MM.1S (cell line): Measurements from ENCODE around the gene ABCC8.

Source experiments
- DNase-seq: peaks from one replicate; pipeline ENCODE4 v3.0.0-alpha.2; 2015
- H2AFZ ChIP-seq: fragments of 300-600 bp; sonication (generic); 2 replicates; pipeline ENCODE4 v1.6.0; 2016; ENCODE audit warnings: antibody characterized with exemption, low read length
- H3F3A ChIP-seq: fragments of 300-600 bp; sonication (generic); 2 replicates; pipeline ENCODE4 v1.6.1; 2016; ENCODE audit warnings: mild to moderate bottlenecking, antibody characterized with exemption, low read length, moderate library complexity, mixed read lengths; ENCODE audit not compliant: insufficient read depth
- H3K27ac ChIP-seq: fragments of 300-600 bp; sonication (generic); 2 replicates; pipeline ENCODE4 v1.5.1; 2016; ENCODE audit warnings: mild to moderate bottlenecking, low read length
- H3K27me3 ChIP-seq: fragments of 300-600 bp; sonication (generic); replicated peaks from 2 replicates; pipeline ENCODE4 v1.6.0; 2016; ENCODE audit warnings: low read length; ENCODE audit not compliant: insufficient read depth
- H3K36me3 ChIP-seq: fragments of 300-600 bp; sonication (generic); replicated peaks from 2 replicates; pipeline ENCODE4 v1.6.1; 2016; ENCODE audit warnings: mild to moderate bottlenecking, low read length, mixed read lengths; ENCODE audit not compliant: insufficient read depth
- H3K4me1 ChIP-seq: fragments of 300-600 bp; sonication (generic); 2 replicates; pipeline ENCODE4 v1.6.1; 2016; ENCODE audit warnings: low read length, mixed read lengths
- H3K4me2 ChIP-seq: fragments of 300-600 bp; sonication (generic); 2 replicates; pipeline ENCODE4 v1.6.0; 2016; ENCODE audit warnings: low read depth, low read length
- H3K4me3 ChIP-seq: fragments of 300-600 bp; sonication (generic); 2 replicates; pipeline ENCODE4 v1.5.1; 2016; ENCODE audit warnings: low read length, mixed read lengths
- H3K79me2 ChIP-seq: fragments of 300-600 bp; sonication (generic); 2 replicates; pipeline ENCODE4 v1.6.1; 2016; ENCODE audit warnings: mixed run types, low read length, mixed read lengths
- H3K9ac ChIP-seq: fragments of 300-600 bp; sonication (generic); 2 replicates; pipeline ENCODE4 v1.6.1; 2016; ENCODE audit warnings: low read length, mixed read lengths
- H3K9me2 ChIP-seq: fragments of 300-600 bp; sonication (generic); replicated peaks from 2 replicates; pipeline ENCODE4 v1.6.1; 2016; ENCODE audit warnings: mild to moderate bottlenecking, low read length, mixed read lengths; ENCODE audit not compliant: insufficient read depth
- H3K9me3 ChIP-seq: fragments of 300-600 bp; sonication (generic); replicated peaks from 2 replicates; pipeline ENCODE4 v1.6.1; 2016; ENCODE audit warnings: mild to moderate bottlenecking, low read length, mixed read lengths; ENCODE audit not compliant: insufficient read depth
- H4K20me1 ChIP-seq: fragments of 300-600 bp; sonication (generic); 2 replicates; pipeline ENCODE4 v1.6.1; 2016; ENCODE audit warnings: mild to moderate bottlenecking, low read length, moderate library complexity, mixed read lengths; ENCODE audit not compliant: insufficient read depth
- EZH2 ChIP-seq: fragments of 300-600 bp; sonication (generic); optimal IDR thresholded peaks from 2 replicates; pipeline ENCODE3; 2017; ENCODE audit warnings: low read depth, mild to moderate bottlenecking, antibody characterized with exemption, low read length, mixed read lengths
- EZH2phosphoT487 ChIP-seq: fragments of 300-600 bp; sonication (generic); IDR thresholded peaks from 2 replicates; pipeline ENCODE4 v1.6.1; 2018; ENCODE audit warnings: antibody characterized with exemption, low read length
- TF ChIP-seq, protein P1 (sequence below): fragments of 300-600 bp; sonication (generic); IDR thresholded peaks from 2 replicates; pipeline ENCODE4 v1.5.1; 2016; ENCODE audit warnings: antibody characterized with exemption, low read length, mixed read lengths

ABCC8 gene

DNA sequence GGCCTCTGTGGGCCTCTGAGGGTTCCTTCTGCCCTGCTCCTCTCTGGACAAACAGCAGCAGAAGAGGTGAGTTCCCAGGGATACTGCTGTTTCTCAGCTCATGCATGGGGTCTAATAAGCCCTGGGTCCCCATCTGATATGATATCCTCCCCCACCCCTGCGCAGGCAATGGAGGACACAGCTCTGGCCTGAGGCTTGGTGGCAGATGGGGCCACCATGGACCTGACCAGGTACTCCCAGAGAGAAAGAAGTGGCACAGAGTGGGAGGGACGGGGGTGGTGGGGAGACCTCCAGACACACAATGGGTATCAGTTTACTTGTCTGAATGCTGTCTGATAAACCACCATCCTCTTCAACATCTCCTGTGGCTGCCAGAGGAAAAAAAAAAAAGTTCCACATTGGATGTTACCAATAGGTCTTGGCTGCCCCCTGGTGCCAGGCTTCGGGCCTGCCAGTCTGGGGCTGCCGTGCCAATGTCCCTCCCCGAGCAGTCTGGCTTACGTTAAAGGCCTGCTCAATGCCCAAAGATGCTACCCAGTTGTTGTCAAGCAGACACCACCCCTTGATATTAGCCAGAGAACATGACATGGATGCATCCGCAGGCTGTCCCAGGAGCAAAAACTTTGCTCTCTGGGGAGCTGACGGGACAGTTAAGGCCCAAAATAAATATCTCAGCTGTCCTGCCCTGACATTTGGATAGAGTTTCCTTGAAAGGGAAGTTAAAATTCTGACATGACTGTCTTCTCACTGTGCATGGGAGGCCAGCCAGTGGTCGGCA lies 27.9 kb upstream of the ABCC8 start:
- Histone ChIP-seq H3F3A (no peaks in the 10 kb centered on the region), H3K4me1 (no peaks in the 10 kb centered on the region), H3K9me3 (no peaks in the 10 kb centered on the region), H3K79me2 (no peaks in the 10 kb centered on the region), H3K4me3 (no peak overlapping the region), H3K4me2 (no peak overlapping the region), H3K9ac (no peak overlapping the region), H3K36me3 (no peaks in the 10 kb centered on the region), H3K27me3 (peaks cover 16% of the 10 kb centered on the region), H3K9me2 (no peaks in the 10 kb centered on the region), H3K27ac (no peak overlapping the region), H4K20me1 (no peaks in the 10 kb centered on the region), H2AFZ (no peak overlapping the region)
- DNase-seq = peak; percentile 65
- TF ChIP-seq, protein P1, sequence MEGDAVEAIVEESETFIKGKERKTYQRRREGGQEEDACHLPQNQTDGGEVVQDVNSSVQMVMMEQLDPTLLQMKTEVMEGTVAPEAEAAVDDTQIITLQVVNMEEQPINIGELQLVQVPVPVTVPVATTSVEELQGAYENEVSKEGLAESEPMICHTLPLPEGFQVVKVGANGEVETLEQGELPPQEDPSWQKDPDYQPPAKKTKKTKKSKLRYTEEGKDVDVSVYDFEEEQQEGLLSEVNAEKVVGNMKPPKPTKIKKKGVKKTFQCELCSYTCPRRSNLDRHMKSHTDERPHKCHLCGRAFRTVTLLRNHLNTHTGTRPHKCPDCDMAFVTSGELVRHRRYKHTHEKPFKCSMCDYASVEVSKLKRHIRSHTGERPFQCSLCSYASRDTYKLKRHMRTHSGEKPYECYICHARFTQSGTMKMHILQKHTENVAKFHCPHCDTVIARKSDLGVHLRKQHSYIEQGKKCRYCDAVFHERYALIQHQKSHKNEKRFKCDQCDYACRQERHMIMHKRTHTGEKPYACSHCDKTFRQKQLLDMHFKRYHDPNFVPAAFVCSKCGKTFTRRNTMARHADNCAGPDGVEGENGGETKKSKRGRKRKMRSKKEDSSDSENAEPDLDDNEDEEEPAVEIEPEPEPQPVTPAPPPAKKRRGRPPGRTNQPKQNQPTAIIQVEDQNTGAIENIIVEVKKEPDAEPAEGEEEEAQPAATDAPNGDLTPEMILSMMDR = peak; percentile 90
- TF ChIP-seq EZH2phosphoT487 = no peak

DNA sequence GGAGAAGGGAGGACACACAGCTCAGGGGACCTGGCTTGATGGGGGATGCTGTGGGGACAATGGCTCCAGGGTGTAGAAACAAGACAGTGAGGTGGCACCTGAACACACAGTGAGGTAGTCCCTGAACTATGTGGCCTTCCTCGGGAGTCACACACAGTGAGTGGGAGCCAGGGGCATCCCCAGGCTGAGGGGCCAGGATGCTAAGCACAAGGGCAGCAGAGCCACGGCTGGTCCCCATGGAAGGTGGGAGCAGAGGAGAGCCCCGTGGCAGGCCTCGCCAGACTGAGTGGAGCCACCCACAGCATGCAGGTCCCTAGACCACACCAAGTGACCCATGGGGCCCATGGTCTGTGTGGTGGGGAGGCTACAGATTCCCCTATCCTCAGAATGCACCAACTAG lies 26.0 kb upstream of the ABCC8 start:
- H3K4me3 ChIP-seq = no peak overlapping the region
- no peak overlapping the region for H3K4me2 ChIP-seq
- no peak overlapping the region for H2AFZ ChIP-seq
- H3K36me3 ChIP-seq = no peaks in the 10 kb centered on the region
- no peak for DNase-seq
- H3K27ac ChIP-seq = no peak overlapping the region
- H3K79me2 ChIP-seq = no peaks in the 10 kb centered on the region
- no peaks in the 10 kb centered on the region for H3K4me1 ChIP-seq
- H3K9me3 ChIP-seq = no peaks in the 10 kb centered on the region
- no peaks in the 10 kb centered on the region for H3F3A ChIP-seq
- H3K27me3 ChIP-seq = peaks cover 16% of the 10 kb centered on the region
- TF ChIP-seq EZH2 (no peak), EZH2phosphoT487 (no peak)
- TF ChIP-seq, protein P1 = no peak
- no peaks in the 10 kb centered on the region for H4K20me1 ChIP-seq
- H3K9ac ChIP-seq = no peak overlapping the region
- no peaks in the 10 kb centered on the region for H3K9me2 ChIP-seq

DNA sequence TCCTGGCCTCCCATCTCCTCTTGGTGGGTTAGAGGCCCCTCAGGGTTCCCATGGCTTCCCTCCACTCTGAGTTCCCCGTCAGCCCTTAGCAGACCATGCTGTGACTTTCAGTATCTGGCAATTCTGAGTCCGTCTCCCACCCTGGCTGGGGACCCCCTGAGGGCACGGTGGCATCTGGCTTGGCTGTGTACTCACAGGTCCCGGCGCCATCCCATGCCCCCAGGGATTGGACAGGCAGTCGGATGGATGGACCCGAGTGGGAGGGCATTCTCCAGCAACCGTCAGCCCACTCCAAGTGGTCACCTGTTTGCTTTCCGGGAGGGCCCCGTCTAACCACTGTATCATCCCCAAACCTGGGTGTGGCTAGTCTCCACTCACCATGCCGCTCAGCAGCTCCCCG lies 24.0 kb upstream of the ABCC8 start:
- H3K9me3 ChIP-seq = no peaks in the 10 kb centered on the region

More for the DNA sequence above, 24.0 kb upstream of the ABCC8 start:
- no peak for DNase-seq
- TF ChIP-seq EZH2phosphoT487 (no peak), EZH2 (no peak)
- TF ChIP-seq, protein P1 = no peak
- no peaks in the 10 kb centered on the region for H3K9me2 ChIP-seq
- H3K27ac ChIP-seq = no peak overlapping the region
- H3F3A ChIP-seq = no peaks in the 10 kb centered on the region
- H3K4me1 ChIP-seq = no peaks in the 10 kb centered on the region
- no peak overlapping the region for H2AFZ ChIP-seq
- no peak overlapping the region for H3K4me3 ChIP-seq
- no peak overlapping the region for H3K9ac ChIP-seq
- H3K79me2 ChIP-seq = no peaks in the 10 kb centered on the region
- no peaks in the 10 kb centered on the region for H3K36me3 ChIP-seq
- H3K27me3 ChIP-seq = peaks cover 18% of the 10 kb centered on the region
- no peaks in the 10 kb centered on the region for H4K20me1 ChIP-seq
- H3K4me2 ChIP-seq = no peak overlapping the region
